ENCODE results near the gene ATG16L1. TPM values are rescaled to one million over a fixed set of nuclear protein-coding genes. Genes with fewer than 3 reads are reported as not detected.

ATG16L1 gene
- total RNA-seq, 2 experiments from 2014 or later, result 22.1 to 24.4 TPM

DNA sequence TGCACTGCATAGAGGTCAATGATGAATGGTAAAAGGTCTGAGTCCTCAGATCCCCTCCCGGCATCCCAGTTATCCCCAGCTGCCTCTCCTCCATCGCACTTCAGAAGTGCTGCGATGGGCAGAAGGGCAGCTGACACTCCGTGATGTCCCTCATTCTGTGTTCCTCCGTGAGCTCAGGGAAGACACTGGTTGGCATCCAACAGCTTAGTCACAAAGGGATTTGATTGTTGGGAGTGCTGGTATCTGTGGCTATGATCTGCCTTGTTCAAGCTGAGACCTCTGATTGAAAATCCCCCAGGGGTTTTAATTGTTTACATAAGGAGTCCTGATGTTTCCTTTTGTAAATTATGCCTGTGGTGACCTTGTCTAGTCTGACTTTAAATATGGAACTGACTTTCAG is 37.2 kb downstream of the ATG16L1 start:
- Mint-ChIP-seq H3K9me3 (no peaks in the 10 kb centered on the region), H3K4me1 (ENCODE audit: low read depth) (no peaks in the 10 kb centered on the region), H3K27ac (no peak overlapping the region), H3K4me3 (no peak overlapping the region), H3K27me3 (no peaks in the 10 kb centered on the region), H3K36me3 (ENCODE audit: low read depth) (peaks cover 60% of the 10 kb centered on the region)
- ATAC-seq, result no peak
- POLR2A ChIA-PET, result no interaction called here
- intact Hi-C loops (cut with micrococcal nuclease), result no loop called here
- CTCF ChIA-PET, result interaction anchor here (0.7 to 1.3 kb wide), 2 partner anchors 49 to 154 kb away, joined by 3 read pairs; no protein-coding TSS in a partner anchor
- TF ChIP-seq, protein P1, sequence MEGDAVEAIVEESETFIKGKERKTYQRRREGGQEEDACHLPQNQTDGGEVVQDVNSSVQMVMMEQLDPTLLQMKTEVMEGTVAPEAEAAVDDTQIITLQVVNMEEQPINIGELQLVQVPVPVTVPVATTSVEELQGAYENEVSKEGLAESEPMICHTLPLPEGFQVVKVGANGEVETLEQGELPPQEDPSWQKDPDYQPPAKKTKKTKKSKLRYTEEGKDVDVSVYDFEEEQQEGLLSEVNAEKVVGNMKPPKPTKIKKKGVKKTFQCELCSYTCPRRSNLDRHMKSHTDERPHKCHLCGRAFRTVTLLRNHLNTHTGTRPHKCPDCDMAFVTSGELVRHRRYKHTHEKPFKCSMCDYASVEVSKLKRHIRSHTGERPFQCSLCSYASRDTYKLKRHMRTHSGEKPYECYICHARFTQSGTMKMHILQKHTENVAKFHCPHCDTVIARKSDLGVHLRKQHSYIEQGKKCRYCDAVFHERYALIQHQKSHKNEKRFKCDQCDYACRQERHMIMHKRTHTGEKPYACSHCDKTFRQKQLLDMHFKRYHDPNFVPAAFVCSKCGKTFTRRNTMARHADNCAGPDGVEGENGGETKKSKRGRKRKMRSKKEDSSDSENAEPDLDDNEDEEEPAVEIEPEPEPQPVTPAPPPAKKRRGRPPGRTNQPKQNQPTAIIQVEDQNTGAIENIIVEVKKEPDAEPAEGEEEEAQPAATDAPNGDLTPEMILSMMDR (IDR thresholded peaks at IDR 0.05), result no peak
- no peak for DNase-seq

- no peaks in the 10 kb centered on the region for H3K9me3 Mint-ChIP-seq
- H3K4me3 Mint-ChIP-seq, result no peak overlapping the region
- H3K27me3 Mint-ChIP-seq, result no peaks in the 10 kb centered on the region
- no peak for DNase-seq
- H3K36me3 Mint-ChIP-seq (ENCODE audit: low read depth), result peaks cover 69% of the 10 kb centered on the region
- no peak overlapping the region for H3K27ac Mint-ChIP-seq
- ChIA-PET CTCF (interaction anchor here (1.3 kb wide), 1 partner anchor 153 kb away, joined by 3 read pairs; no protein-coding TSS in a partner anchor), POLR2A (interaction anchor here (0.7 kb wide), 1 partner anchor 396 kb away, joined by 3 read pairs; no protein-coding TSS in a partner anchor)
- H3K4me1 Mint-ChIP-seq (ENCODE audit: low read depth), result no peaks in the 10 kb centered on the region
- intact Hi-C loops (cut with micrococcal nuclease), result no loop called here
- TF ChIP-seq, protein P1 (IDR thresholded peaks at IDR 0.05), result no peak
- ATAC-seq, result no peak
Observed at GRCh38 chr2:233289648-233290047, 38.2 kb downstream of the ATG16L1 start.

DNA sequence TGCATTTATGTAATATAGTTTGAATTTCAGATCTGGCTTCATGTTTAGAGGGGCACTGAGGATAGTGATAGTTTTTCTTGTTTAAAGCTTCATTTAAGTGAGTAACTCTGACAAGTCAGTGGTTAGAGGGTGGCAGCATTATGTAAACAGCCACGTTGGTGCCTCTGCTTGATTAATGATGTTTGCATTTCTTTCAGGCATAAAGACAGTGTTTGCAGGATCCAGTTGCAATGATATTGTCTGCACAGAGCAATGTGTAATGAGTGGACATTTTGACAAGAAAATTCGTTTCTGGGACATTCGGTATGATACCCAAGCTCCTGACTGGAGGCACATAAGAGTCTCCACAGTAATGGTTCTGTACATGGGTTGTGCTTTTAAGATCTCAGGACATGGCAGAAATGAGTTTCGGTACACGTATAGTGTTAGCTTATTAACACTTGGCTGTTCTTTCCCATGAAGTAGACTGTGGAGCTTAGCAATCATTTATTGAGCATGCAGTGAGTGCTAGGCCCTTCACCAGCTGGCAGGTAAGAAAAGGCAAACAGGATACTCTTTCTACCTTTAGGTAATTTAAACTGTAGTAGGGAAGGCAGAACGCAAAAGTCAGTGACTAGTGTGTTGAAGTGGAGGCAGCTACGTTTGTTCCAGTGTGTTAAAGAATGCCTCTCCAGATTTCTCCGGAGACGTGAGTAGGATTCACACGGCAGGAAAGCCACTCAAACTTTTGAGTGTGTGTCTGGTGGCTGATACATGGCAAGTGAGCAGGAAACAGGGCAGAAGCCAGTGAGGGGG is 38.8 kb downstream of the ATG16L1 start:
- no peak for DNase-seq
- Mint-ChIP-seq H3K4me1 (ENCODE audit: low read depth) (no peaks in the 10 kb centered on the region), H3K36me3 (ENCODE audit: low read depth) (peaks cover 69% of the 10 kb centered on the region), H3K9me3 (no peaks in the 10 kb centered on the region), H3K27me3 (no peaks in the 10 kb centered on the region), H3K27ac (peak overlapping the region; percentile 60), H3K4me3 (no peak overlapping the region)
- ChIA-PET POLR2A (interaction anchor here (0.7 to 1.5 kb wide), 2 partner anchors 22 to 397 kb away, joined by 3 read pairs; no protein-coding TSS in a partner anchor), CTCF (no interaction called here)
- TF ChIP-seq, protein P1 (IDR thresholded peaks at IDR 0.05), result no peak
- intact Hi-C loops (cut with micrococcal nuclease), result no loop called here
- no peak for ATAC-seq

- no peak overlapping the region for H3K27ac Mint-ChIP-seq
- ChIA-PET POLR2A (interaction anchor here (0.7 to 2.1 kb wide), 3 partner anchors 9 to 32 kb away, joined by 3 to 4 read pairs (median 3); no protein-coding TSS in a partner anchor), CTCF (interaction anchor here (0.6 kb wide), 1 partner anchor 62 kb away, joined by 3 read pairs; no protein-coding TSS in a partner anchor)
- H3K9me3 Mint-ChIP-seq, result no peaks in the 10 kb centered on the region
- no peaks in the 10 kb centered on the region for H3K27me3 Mint-ChIP-seq
- TF ChIP-seq, protein P1 (IDR thresholded peaks at IDR 0.05), result no peak
- H3K36me3 Mint-ChIP-seq (ENCODE audit: low read depth), result peaks cover 46% of the 10 kb centered on the region
- intact Hi-C loops (cut with micrococcal nuclease), result no loop called here
- H3K4me1 Mint-ChIP-seq (ENCODE audit: low read depth), result no peaks in the 10 kb centered on the region
- ATAC-seq (no peak), DNase-seq (no peak)
- no peak overlapping the region for H3K4me3 Mint-ChIP-seq
Observed at GRCh38 chr2:233295891-233296290, 44.4 kb downstream of the ATG16L1 start.

- Mint-ChIP-seq H3K27me3 (no peaks in the 10 kb centered on the region), H3K9me3 (no peaks in the 10 kb centered on the region), H3K4me1 (ENCODE audit: low read depth) (no peaks in the 10 kb centered on the region), H3K36me3 (ENCODE audit: low read depth) (peaks cover 39% of the 10 kb centered on the region), H3K27ac (no peak overlapping the region), H3K4me3 (no peak overlapping the region)
- no peak for ATAC-seq
- DNase-seq, result no peak
- POLR2A ChIA-PET, result interaction anchor here (2.1 kb wide), 1 partner anchor 25 kb away, joined by 4 read pairs; no protein-coding TSS in a partner anchor
- intact Hi-C loops (cut with micrococcal nuclease), result no loop called here
- CTCF ChIA-PET, result no interaction called here
- TF ChIP-seq, protein P1 (IDR thresholded peaks at IDR 0.05), result no peak
Observed at GRCh38 chr2:233297076-233297475, 45.6 kb downstream of the ATG16L1 start.

All from activated CD8-positive, alpha-beta T cell treated with anti-CD3 and anti-CD28 coated beads for 36 hours (primary cell).